ENCODE measurements around the gene TUT7.

Gene TUT7

GRCh38 chr9:86257391-86257790, 96.8 kb downstream of the TUT7 start:
- Histone ChIP-seq H3K27me3 (ENCODE audit: low read length) (no peaks in the 10 kb centered on the region), H3K79me2 (ENCODE audit: insufficient read depth, low read length) (no peaks in the 10 kb centered on the region), H2AFZ (ENCODE audit: low read depth, low read length, severe bottlenecking) (no peak overlapping the region), H3K36me3 (ENCODE audit: low read length) (peaks cover 7% of the 10 kb centered on the region; the same call in 1 of the 2 replicates), H4K20me1 (ENCODE audit: low read depth, low read length) (no peaks in the 10 kb centered on the region), H3K27ac (ENCODE audit: low read depth, low read length) (no peak overlapping the region), H3K9me2 (replicated peaks; ENCODE audit: insufficient read depth, low read length) (no peaks in the 10 kb centered on the region), H3F3A (ENCODE audit: insufficient read depth) (no peaks in the 10 kb centered on the region), H3K9ac (ENCODE audit: low read length) (no peak overlapping the region), H3K4me3 (ENCODE audit: insufficient read depth, low read length, poor library complexity, severe bottlenecking) (no peak overlapping the region), H3K4me2 (ENCODE audit: low read depth, low read length, poor library complexity, severe bottlenecking) (no peak overlapping the region), H3K9me3 (ENCODE audit: insufficient read depth, low read length) (peaks cover 10% of the 10 kb centered on the region; the same call in 1 of the 2 replicates)
- no peak for TF ChIP-seq CTCF (IDR thresholded peaks at IDR 0.05; ENCODE audit: insufficient read depth, low read length, poor library complexity, severe bottlenecking)
- no peak for TF ChIP-seq EZH2phosphoT487 (conservative IDR thresholded peaks at IDR 0.05; ENCODE audit: low read length)

GRCh38 chr9:86256653-86257052, 97.6 kb downstream of the TUT7 start:
- H3F3A ChIP-seq (ENCODE audit: insufficient read depth) = no peaks in the 10 kb centered on the region
- no peak overlapping the region for H3K4me3 ChIP-seq (ENCODE audit: insufficient read depth, low read length, poor library complexity, severe bottlenecking)
- peaks cover 9% of the 10 kb centered on the region; the same call in 1 of the 2 replicates for H3K36me3 ChIP-seq (ENCODE audit: low read length)
- peaks cover 12% of the 10 kb centered on the region; the same call in 1 of the 2 replicates for H3K9me3 ChIP-seq (ENCODE audit: insufficient read depth, low read length)
- H3K79me2 ChIP-seq (ENCODE audit: insufficient read depth, low read length) = no peaks in the 10 kb centered on the region
- no peak overlapping the region for H3K9ac ChIP-seq (ENCODE audit: low read length)
- H2AFZ ChIP-seq (ENCODE audit: low read depth, low read length, severe bottlenecking) = no peak overlapping the region
- H4K20me1 ChIP-seq (ENCODE audit: low read depth, low read length) = no peaks in the 10 kb centered on the region
- no peak overlapping the region for H3K4me2 ChIP-seq (ENCODE audit: low read depth, low read length, poor library complexity, severe bottlenecking)
- TF ChIP-seq EZH2phosphoT487 (conservative IDR thresholded peaks at IDR 0.05; ENCODE audit: low read length) (no peak), CTCF (IDR thresholded peaks at IDR 0.05; ENCODE audit: insufficient read depth, low read length, poor library complexity, severe bottlenecking) (no peak)
- H3K27me3 ChIP-seq (ENCODE audit: low read length) = no peaks in the 10 kb centered on the region
- H3K27ac ChIP-seq (ENCODE audit: low read depth, low read length) = no peak overlapping the region
- no peaks in the 10 kb centered on the region for H3K9me2 ChIP-seq (replicated peaks; ENCODE audit: insufficient read depth, low read length)

GRCh38 chr9:86253577-86253976, 100.6 kb downstream of the TUT7 start:
- H3K4me2 ChIP-seq (ENCODE audit: low read depth, low read length, poor library complexity, severe bottlenecking) = no peak overlapping the region
- no peak overlapping the region for H3K27ac ChIP-seq (ENCODE audit: low read depth, low read length)
- no peak overlapping the region for H2AFZ ChIP-seq (ENCODE audit: low read depth, low read length, severe bottlenecking)
- H3K27me3 ChIP-seq (ENCODE audit: low read length) = no peaks in the 10 kb centered on the region
- no peaks in the 10 kb centered on the region for H3K9me2 ChIP-seq (replicated peaks; ENCODE audit: insufficient read depth, low read length)
- TF ChIP-seq CTCF (IDR thresholded peaks at IDR 0.05; ENCODE audit: insufficient read depth, low read length, poor library complexity, severe bottlenecking) = no peak
- TF ChIP-seq EZH2phosphoT487 (conservative IDR thresholded peaks at IDR 0.05; ENCODE audit: low read length) = no peak
- peaks cover 12% of the 10 kb centered on the region; the same call in 1 of the 2 replicates for H3K9me3 ChIP-seq (ENCODE audit: insufficient read depth, low read length)
- H3K9ac ChIP-seq (ENCODE audit: low read length) = no peak overlapping the region
- H3K79me2 ChIP-seq (ENCODE audit: insufficient read depth, low read length) = no peaks in the 10 kb centered on the region
- no peaks in the 10 kb centered on the region for H3F3A ChIP-seq (ENCODE audit: insufficient read depth)
- H4K20me1 ChIP-seq (ENCODE audit: low read depth, low read length) = no peaks in the 10 kb centered on the region
- no peak overlapping the region for H3K4me3 ChIP-seq (ENCODE audit: insufficient read depth, low read length, poor library complexity, severe bottlenecking)
- peaks cover 9% of the 10 kb centered on the region; the same call in 1 of the 2 replicates for H3K36me3 ChIP-seq (ENCODE audit: low read length)

Measured in SU-DHL-6 (cell line).